Activated CD8-positive, alpha-beta memory T cell treated with anti-CD3 and anti-CD28 coated beads, Interleukin-2, amount 50 U/mL, for 1 hour (primary cell): Measurements from ENCODE around the gene ENAH.

Experiments used
- DNase-seq: peaks from one replicate; pipeline ENCODE4 v3.0.0-alpha.2; 2020; ENCODE audit errors: extremely low read depth

The ENAH gene

DNA sequence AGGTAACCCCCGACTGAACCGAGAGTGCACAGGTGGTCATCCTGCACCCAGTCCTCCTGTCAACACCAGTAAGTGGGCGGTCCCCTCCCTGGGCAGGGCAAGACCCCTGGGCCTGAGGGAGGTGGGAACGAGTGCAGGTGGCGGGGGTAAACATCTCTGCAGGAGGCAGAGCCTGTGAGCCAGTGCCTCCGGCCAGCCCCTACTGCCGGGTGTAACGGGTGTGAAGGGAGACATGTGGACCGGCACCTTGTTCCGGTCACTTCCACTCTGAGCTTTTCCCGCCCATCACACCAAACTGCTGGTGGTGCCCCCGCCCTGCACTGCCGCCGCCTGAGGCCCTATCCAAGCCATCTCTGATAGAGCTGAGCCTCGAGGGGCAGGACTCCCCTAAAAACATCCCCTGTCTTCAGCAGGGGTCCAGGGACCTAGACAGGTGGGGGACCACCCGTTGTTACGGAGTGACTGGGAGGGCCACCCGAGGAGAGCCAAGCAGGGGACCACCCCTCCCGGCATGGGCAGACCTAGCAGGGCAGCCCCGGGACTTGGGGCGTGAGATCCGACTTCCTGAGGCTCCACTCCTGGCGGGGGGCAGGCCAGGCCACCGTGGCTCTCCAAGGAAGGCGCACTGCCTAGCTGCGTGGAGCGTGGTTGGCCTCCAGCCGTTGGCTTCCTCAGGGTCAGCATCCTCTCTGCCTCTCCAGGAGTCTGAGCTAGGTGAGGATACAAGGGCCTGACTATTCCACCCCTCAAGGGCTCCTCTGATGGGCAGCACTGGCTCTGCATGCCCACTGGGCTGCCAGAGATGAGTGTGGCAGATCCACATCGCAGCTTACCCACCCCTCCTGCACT, 181.2 kb downstream of the ENAH start:
- no peak for DNase-seq

DNA sequence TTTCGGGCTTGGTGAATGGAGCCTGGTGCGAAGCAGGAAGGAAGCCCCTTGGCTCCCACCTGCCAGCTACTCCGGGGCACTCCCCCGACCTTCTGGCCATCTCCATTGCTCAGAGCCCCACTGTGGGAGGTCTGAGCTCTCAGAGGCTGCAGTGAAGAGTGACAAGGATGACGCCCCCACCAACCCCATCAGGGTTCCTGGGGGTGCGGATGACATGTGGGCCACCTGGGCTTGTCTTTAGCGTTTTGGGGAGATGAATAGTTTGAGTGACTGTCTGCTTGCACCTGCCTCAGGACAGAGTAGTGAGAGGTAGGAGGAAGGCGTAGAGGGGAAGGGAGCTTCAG, 181.8 kb downstream of the ENAH start:
- no peak for DNase-seq

DNA sequence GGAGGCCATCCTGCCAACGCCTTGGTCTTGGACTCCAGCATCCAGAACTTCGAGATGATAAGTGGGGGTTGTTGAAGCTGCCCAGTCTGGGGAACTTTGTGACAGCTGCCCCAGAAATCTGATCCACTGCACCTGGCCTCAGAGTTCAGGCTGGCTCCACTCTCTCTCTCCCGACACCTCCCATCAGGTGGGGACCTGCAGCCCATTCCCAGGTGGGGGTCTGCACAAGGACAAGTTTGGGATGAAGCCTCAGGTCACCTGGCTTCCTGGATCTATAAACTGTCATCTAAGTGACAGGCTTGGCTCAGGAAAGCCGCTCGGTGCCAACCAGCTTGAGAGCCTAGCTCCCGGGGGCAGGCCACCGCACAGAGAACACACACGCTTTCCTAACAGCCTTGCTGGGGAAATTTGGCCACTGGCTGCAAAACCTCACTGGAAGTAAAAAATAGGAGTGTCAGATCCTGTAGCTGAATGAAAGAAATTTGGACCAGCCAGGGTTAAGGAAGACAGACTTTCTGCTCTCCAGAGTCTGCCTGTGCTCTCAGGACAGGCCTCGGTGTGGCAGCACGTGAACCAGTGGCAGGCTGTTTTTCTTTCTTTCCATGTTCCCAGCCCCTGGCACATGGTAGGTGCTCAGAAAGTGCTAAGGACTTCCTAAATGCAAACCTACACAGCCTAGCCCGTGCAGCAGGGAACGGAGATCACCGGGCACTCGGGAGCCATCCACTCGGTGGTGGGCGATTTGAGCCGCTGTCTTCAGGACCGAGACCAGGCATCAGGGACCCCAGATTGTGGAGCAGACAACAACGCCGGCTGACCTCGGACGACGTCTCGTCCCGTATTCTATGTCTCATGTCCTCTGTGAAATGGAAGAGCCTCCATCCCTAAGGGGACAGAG, 182.5 kb downstream of the ENAH start:
- no peak for DNase-seq

DNA sequence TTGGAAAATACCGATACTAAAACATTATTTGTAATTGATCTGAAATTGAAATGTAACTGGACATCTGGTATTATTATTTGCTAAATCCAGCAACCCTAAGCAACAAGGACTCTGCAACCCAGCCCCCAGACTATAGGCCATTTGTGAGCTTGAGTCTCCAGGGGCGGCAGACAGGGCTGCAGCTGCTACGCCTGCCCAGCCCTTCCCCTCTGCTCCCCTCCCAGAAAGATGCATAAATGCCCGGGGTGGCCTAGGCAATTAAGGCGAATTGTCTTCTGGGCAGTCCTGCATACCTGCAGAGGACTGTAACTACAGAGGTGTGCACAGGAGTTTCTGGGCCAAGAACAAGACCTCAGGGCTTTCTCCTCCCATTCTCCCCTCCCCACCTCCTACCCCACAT, 183.9 kb downstream of the ENAH start:
- no peak for DNase-seq

DNA sequence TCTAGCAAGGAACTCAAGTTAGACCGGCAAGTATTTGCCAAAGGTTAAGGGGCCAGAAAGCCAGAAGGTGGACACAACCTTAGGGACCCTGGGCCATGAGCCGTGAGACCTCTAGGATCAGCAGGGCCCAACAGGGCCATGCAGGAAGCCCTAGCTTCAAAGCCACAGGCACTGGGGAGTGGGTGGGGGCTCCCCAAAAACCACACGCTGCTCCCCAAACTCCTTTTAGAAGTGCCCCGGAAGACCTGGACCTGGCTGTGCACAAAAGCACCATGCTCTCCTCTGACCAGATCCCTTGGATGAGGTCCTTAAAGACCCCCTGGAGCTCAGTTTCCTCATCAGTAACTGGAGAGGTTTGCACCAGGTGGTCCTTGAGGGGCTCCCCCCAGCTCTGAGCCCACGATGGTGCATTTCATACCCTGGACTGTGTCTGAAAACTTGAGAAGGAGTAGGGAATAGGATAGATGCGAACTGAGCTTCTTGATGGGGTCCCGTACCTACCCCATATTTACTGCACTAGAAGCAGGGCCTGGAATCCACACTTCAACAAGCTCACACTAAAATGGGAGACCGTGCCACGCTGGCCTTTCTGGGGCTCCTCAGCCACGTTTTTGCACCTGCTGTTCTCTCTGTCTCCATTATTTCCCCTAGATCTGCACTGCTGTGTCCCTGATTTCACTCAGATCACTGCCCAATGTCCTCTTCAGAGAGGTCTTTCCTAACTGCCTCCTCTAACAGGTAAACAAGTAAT, 184.5 kb downstream of the ENAH start:
- DNase-seq: no peak

DNA sequence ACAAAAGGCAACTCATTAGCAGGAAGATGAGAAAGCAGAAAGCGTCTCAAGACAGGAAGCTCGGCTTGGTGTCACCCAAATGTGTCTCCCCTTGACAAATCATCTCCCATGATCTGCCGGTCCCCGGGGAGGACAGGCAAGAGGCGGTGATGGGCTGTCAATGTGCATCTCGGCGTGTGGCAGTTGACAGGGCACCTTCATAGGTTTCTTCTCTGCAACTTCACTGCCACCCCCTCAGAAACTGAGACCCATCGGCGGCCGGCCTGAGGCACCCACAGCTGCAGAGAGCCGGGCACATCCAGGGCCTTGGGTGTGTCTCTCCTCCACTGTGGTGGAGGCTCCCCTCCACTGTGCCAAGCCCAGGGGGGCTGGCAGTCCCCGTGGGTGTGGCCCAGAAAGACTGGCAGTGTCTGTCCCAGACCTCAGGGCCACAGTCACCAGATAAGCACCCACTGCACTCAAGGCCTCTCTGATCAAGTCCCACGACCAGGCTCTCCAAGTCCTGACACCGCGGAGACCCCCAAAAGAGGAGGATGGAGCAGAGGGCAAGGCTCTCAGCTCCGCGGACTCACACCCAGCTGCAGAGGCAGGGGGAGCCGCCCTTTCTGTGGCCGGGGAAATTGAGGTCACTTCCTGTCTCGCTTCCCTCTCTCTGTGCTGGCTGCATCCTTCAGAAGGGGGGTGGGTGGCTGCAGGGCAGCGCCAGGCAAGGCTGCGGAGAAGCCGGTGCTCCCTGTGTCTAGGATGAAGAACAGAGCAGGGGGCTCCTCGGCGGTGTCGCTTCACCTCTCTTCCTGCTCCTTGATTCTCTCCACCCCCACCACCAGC, 185.5 kb downstream of the ENAH start:
- peak; percentile 67 for DNase-seq

DNA sequence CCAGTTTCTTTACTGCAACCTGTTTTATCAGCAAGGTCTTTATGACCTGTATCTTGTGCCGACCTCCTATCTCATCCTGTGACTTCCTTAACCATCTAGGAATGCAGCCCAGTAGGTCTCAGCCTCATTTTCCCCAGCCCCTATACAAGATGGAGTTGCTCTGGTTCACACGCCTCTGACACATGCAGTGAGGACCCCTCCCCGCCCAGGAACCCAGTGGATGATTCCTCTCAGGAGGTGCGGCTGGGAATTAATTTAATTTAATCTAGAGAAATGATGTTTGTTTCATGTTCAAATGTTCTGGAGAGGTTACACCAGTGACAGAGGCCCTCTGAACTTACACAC, 186.1 kb downstream of the ENAH start:
- DNase-seq: no peak

DNA sequence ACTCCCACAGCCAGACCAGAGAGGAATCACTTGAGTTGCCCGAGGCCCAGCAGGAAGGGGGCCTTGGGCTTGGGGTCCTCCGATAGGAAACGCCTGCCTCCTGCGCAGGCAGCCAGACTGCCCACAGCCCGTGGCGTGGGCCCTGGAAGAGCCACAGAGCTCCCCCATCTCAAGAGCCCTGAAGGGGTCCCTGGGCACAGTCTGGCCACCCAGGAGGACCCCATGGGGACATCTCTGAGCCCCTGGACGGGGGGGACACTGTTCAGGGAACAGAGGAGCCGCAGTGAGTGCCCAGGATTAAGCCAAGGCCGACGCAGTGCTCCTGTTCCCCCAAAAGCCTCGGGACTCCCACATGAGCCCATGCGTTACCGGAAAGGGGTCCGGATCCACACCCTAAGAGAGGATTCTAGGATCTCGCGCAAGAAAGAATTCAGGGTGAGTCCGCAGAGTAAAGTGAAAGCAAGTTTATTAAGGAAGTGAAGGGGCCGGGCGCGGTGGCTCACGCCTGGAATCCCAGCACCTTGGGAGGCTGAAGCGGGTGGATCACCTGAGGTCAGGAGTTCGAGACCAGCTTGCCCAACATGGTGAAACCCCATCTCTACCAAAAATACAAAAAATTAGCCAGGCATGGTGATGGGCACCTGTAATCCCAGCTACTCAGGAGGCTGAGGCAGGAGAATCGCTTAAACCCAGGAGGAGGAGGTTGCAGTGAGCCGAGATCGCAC, 187.0 kb downstream of the ENAH start:
- DNase-seq: no peak

DNA sequence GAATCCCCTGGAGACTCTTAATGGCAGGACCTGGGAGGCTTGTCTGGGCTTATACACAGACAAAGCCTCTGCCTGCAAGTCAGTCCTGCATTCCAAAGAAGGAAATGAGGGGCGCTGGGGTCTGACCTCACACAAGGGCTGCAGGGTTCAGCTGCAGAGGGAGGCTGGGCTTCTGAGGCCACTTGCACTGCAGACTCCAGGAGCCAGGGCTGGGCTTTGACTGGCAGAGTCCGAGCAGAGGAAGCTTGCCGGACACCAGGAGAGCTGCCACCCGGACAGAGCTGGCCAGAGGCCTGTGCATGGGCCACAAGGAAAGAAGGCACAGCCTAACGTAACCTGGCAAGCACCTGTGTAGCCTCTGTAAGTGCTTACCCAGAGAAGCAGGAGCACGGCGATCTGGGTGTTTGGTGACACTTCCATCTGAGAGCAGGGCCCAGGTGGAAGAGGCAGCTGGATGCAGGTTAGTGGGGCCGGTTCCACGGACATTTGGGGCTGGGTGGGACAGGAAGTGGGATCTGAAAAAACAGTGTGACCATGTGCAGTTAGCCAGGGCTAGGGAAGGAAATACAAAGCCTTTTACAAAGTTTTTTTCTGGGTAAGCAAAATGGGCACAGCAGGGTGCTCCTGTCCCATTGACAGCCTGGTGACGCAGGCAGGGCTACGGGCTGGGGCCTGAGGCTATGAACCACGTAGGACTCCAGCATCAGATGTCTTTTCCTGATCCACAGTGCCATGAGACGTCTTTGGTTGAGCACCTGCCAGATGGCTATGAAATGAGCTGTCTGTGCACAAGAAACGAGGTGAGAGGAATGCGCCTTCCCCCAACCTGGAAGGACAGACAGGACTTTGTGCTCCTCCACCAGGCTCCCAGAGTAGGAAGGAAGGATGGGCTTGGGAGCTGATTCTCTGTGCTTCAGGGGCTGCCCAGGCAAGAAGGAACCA, 187.8 kb downstream of the ENAH start:
- DNase-seq: no peak

DNA sequence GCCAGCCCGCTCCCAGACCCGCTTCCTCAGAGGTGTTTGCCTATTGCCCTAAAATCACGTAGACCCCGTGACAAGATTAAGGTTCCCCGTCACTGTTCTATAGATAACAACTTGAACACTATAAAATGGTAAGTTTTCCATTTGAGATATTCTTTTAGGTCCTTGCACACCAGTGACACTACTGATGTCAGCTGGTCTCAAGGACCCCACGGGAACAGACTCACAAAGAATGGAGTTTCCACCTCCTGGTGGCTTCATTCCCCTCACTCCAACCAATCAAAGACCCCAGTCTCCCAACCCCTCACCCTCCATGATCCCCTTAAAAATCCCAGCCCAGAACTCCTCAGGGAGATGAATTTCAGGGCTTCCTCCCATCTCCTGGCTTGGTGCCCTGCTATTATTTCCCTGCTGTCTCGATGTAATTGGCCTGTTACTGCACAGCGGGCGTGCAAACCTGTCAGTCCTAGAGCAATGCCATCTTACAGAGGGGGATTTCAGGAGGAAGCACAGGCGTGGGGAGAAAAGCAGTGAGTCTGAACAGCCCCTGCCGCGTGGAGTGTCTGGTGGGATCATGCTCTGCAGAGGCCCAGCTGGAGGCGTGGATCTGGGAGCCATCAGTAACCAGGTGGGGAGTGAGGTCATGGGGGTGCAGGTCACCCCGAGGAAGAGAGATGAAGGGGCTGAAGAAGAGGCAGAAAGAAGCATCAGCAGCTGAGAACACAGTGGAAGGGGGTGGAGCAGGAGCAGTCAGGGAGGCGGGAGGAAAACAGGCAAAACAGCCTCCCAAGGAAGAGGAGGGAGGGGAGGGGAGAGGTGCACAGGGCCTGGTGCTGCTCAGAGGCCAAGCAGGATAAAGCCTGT, 190.0 kb downstream of the ENAH start:
- DNase-seq: no peak

DNA sequence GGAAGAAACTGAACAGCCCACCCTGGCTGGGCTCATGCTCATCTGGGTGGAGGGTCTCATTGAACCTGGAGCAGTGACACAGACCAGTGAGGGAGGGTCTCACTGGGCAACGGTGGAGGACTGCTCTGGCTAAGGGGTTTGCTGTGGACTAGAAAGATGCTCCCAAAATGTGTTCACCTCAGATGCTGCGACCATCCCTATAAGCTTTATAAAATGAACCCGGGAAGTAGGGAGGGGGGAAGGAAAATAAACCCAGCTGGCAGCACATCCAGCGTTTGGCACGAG, 190.6 kb downstream of the ENAH start:
- no peak for DNase-seq

DNA sequence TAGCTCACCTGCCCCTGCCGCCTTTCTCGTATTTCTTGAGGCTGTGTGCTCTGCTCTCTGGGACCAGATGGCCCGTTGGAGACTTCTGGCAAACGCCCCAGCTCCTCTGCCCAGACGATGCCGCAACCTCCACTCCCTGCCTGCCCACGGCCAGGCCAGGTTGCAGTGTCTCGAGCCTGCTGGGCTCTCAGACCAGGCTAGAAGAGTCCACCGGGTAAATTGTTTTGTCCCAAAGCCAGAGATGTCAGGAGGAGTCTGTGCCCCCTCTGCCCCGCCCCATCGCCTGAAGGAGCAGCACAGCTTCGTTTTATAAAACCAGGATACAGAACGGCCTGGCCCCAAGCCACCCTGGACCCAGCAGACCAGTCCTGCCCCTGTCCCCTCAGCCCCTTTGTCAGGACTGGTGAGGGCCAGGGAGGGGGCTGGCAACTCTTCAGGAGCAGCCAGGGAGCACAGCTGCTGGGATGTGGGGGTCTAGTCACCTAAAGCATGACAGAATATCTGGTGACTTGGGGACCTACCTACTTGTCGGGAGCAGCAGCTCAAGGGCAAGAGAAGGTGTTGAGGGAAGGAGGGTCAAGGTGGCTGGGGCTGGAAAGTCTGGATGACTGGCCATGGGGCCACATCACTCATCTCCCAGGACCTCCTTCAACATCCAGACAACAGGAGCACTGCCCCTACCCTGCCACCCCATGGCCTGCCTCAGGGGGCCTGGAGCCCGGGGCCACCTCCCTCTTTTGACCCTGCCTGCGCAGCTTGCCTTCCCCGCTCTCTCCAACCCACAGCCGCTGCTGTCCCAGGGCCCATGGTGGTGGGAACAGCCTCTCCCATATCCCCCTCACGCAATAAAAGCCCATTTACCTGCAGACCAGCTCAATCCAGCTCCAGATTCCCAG, 191.1 kb downstream of the ENAH start:
- no peak for DNase-seq

DNA sequence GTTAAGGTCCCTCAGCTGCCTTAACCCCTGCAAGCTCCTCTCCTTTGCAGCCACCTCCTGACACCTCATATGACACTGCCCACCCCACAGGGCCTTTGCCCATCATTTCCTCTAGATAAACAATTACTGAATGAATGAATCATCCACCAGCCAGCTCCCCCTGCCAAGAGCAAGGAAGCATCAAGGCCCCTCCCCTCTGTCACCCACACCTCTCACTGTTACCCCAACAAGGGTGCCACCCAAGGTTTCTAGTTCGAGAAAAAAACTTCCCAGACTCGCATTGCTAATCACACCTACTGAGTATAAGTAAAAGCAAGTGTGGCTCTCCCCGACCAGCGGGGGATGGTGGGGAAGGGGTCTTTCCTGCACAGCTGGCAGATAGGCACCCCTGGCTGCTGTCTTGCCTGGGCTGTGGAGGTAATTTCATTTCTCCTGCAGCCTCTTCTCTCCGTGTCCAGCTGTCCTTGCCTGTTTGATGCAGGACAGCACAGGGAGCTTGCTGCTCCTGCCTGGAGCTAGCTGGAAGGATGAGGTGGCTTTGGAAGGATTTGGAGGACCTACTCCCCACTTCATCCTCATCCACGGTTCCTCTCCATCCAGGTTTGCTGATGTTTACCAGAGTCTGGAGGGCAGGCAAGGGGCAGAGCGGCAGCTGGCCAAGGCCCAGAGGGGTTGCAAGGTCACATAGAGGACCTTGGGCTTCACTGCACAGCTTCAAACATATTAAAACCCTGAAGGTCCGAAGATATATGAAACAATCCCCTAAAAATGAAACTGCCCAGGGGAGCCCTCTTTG, 192.0 kb downstream of the ENAH start:
- DNase-seq: no peak

DNA sequence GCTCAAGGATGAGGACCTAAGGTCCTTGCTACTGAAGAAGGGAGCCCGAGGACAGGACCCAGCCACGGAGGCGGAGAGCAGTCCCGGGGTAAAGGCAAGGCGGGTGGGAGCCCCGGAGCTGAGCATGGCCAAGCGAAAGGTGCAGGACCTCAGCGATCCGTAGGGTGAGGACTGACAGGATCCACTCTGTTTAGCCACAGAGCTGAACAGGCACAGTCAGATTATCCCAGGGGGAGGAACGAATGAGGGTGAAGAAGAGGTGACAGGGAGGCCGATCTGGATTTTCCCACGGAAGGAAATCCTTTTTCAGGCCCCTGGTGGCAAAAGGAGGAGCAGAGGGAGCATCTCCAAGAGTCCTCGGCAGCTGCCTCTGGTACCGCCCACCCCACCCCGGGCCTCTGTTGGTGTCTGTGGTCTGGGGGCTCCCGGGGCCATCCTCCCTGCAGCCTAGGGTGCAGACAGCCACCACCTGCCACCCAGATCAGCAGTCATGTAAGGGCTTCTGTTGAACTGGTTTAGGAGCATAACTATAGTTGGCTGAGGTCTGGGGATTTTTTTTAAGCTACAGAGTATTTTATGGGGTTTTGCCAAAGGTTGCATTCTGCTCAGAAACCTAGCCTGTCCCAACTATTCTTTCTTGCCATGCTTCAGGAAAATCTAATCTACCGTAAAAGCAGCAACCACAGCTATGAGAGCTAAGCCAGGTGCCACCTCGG, 192.7 kb downstream of the ENAH start:
- DNase-seq: no peak

DNA sequence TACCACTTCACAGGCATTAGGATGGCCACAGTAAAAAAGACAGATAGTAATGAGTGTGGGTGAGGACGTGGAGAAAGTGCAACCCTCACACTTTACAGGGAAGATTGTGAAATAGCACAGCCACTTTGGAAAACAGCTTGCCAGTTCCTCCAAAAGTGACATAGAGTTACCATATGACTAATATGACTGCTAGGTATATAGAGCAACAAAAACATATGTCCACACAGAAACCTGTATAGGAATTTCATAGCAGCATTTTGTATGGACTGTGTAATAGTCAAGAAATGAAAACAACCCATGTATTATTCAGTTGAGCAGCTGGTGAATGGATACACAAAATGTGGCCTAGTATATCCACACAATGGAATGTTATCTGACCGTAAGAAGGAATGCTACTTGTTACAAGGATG, 194.7 kb downstream of the ENAH start:
- no peak for DNase-seq

DNA sequence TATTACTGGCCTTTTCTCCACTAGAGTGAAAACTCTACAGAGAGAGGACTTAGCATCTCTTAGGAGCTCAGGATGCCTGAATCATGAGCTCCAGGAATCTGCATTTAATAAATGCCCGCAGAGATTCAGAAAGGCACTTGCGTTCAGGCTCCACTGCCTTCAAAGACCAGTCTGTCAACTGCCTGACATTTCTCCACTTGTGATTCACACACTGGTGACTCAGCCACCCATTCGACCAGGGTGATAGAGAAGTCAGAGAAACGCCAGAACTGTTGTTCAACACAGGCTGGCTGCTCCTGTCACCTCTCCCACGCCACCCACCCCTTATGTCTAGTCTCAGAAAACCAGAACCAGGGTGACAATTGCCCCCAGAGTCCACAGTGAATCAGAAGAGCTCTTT, 198.2 kb downstream of the ENAH start:
- no peak for DNase-seq
